Pulmonary artery endothelial cell (primary cell): ENCODE measurements around the gene CRYZL1. TPM values are rescaled to one million over a fixed set of nuclear protein-coding genes. Genes with fewer than 3 reads are reported as not detected.
"Not testable (repeated sequence)": the region's sequence is repeated elsewhere in the genome, so short reads cannot be mapped to it uniquely, and the experiment has no call there.

Source experiments
- DNase-seq: peaks from one replicate; pipeline ENCODE4 v3.0.0-alpha.2; 2011; ENCODE audit warnings: low read depth, low spot score
- total RNA-seq: library from RNA; depleted of rRNA; stranded (reverse); fragments of >200 nt; gene quantifications from 2 replicates; pipeline ENCODE4 v1.2.3, GENCODE V29; 2014

The CRYZL1 gene
- total RNA-seq: 29.3 and 34.8 TPM in 2 replicates

GRCh38 chr21:33641352-33642026, at the start of gene CRYZL1:
CRYZL1 (minus strand) TSS chr21:33641741; CDS start chr21:33631551, 10,190 bp downstream.
- DNase-seq: peak; percentile 99

GRCh38 chr21:33690874-33691273, 49.3 kb upstream of the CRYZL1 start:
- no peak for DNase-seq

GRCh38 chr21:33688353-33688752, 46.8 kb upstream of the CRYZL1 start:
- DNase-seq: no peak

- no peak for DNase-seq
These were observed 46.1 kb upstream of the CRYZL1 start for GRCh38 chr21:33687634-33688033.

- no peak for DNase-seq
These were observed 44.8 kb upstream of the CRYZL1 start for GRCh38 chr21:33686386-33686785.

- DNase-seq: peak; percentile 72
These were observed 44.2 kb upstream of the CRYZL1 start for GRCh38 chr21:33685613-33686197.

- DNase-seq: no peak
These were observed 43.5 kb upstream of the CRYZL1 start for GRCh38 chr21:33684923-33685560.

- no peak for DNase-seq
These were observed 42.5 kb upstream of the CRYZL1 start for GRCh38 chr21:33684068-33684467.

- DNase-seq: peak; percentile 78
These were observed 41.6 kb upstream of the CRYZL1 start for GRCh38 chr21:33682992-33683627.

- DNase-seq: no peak
These were observed 39.3 kb upstream of the CRYZL1 start for GRCh38 chr21:33680870-33681269.

- DNase-seq: no peak
These were observed 35.9 kb upstream of the CRYZL1 start for GRCh38 chr21:33677450-33677849.

GRCh38 chr21:33676666-33677065, 35.1 kb upstream of the CRYZL1 start:
- DNase-seq: not testable (repeated sequence)

- no peak for DNase-seq
These were observed 32.7 kb upstream of the CRYZL1 start for GRCh38 chr21:33674226-33674625.

- no peak for DNase-seq
These were observed 31.9 kb upstream of the CRYZL1 start for GRCh38 chr21:33673473-33673872.

GRCh38 chr21:33670076-33670978, 28.8 kb upstream of the CRYZL1 start:
- no peak for DNase-seq

GRCh38 chr21:33668620-33669019, 27.1 kb upstream of the CRYZL1 start:
- no peak for DNase-seq

- DNase-seq: no peak
These were observed 26.6 kb upstream of the CRYZL1 start for GRCh38 chr21:33668180-33668579.

- no peak for DNase-seq
These were observed 26.1 kb upstream of the CRYZL1 start for GRCh38 chr21:33667636-33668035.

- DNase-seq: no peak
These were observed 24.6 kb upstream of the CRYZL1 start for GRCh38 chr21:33666153-33666552.

- DNase-seq: no peak
These were observed 22.6 kb upstream of the CRYZL1 start for GRCh38 chr21:33664135-33664534.

GRCh38 chr21:33663241-33663640, 21.7 kb upstream of the CRYZL1 start:
- DNase-seq: no peak
